HepG2 (cell line): ENCODE data around the gene SLC12A2. TPM values are rescaled to one million over a fixed set of nuclear protein-coding genes. Genes with fewer than 3 reads are reported as not detected.

Experiments
- ATF7-NPFF ChIP-seq: sonication (generic); formaldehyde crosslinking; IDR thresholded peaks from 2 replicates; pipeline ENCODE4 v1.8.1; 2023; ENCODE audit warnings: mild to moderate bottlenecking, low read depth, missing genetic modification reagents, moderate library complexity
- CEBPG ChIP-seq: IDR thresholded peaks from 2 replicates; pipeline ENCODE4 v1.6.1; 2016
- CHD2 ChIP-seq: IDR thresholded peaks from 2 replicates; pipeline ENCODE4 v1.6.1; 2011; ENCODE audit warnings: low read depth, low read length, improper control_type of control experiment
- GABPB1 ChIP-seq: IDR thresholded peaks from 2 replicates; pipeline ENCODE4 v1.6.1; 2016; ENCODE audit warnings: mild to moderate bottlenecking, missing genetic modification reagents, moderate library complexity, missing compliant biosample characterization
- HES4 ChIP-seq: sonication (generic); formaldehyde crosslinking; IDR thresholded peaks from 2 replicates; pipeline ENCODE4 v1.9.0; 2021; ENCODE audit warnings: mild to moderate bottlenecking, missing genetic modification reagents, borderline replicate concordance
- NFYC ChIP-seq: IDR thresholded peaks from 2 replicates; pipeline ENCODE4 v1.6.1; 2016; ENCODE audit warnings: missing genetic modification reagents, missing compliant biosample characterization
- NR2F1 ChIP-seq, 2 experiments: fragments of 450-650 bp in 1 of 2; formaldehyde crosslinking in 1 of 2; IDR thresholded peaks; 2 replicates each; pipeline versions ENCODE4 v1.5.0 to v1.6.1; 2016 to 2020; ENCODE audit warnings: mild to moderate bottlenecking in 1 of 2, missing compliant biosample characterization in 1 of 2, missing genetic modification reagents in 1 of 2, moderate library complexity in 1 of 2
- RBFOX2 ChIP-seq: fragments of 200-400 bp; formaldehyde crosslinking; IDR thresholded peaks from 2 replicates; pipeline ENCODE4 v1.6.1; 2017; ENCODE audit warnings: low read depth, mild to moderate bottlenecking, low read length
- RORA ChIP-seq: sonication (generic); formaldehyde crosslinking; IDR thresholded peaks from 2 replicates; pipeline ENCODE4 v1.5.0; 2020; ENCODE audit warnings: mild to moderate bottlenecking, missing genetic modification reagents, moderate library complexity
- SOX13 ChIP-seq, 3 experiments: fragments of 450-650 bp in 1 of 3; sonication (generic) in 1 of 3; formaldehyde crosslinking in 1 of 3; IDR thresholded peaks in 2 of 3; conservative IDR thresholded peaks in 1 of 3; 2 replicates each; pipeline versions ENCODE4 v1.5.0 to v1.6.1; 2016 to 2020; ENCODE audit warnings: antibody characterized with exemption in 1 of 3, mild to moderate bottlenecking in 1 of 3, missing compliant biosample characterization in 1 of 3, missing genetic modification reagents in 1 of 3, moderate library complexity in 1 of 3
- YEATS2 ChIP-seq: sonication (generic); formaldehyde crosslinking; IDR thresholded peaks from 2 replicates; pipeline ENCODE4 v1.4.0; 2020; ENCODE audit warnings: missing genetic modification reagents, borderline replicate concordance
- ZBTB8A ChIP-seq: sonication (generic); formaldehyde crosslinking; IDR thresholded peaks from 2 replicates; pipeline ENCODE4 v1.4.0; 2020; ENCODE audit warnings: mild to moderate bottlenecking, low read depth, missing genetic modification reagents, borderline replicate concordance
- ZFAT ChIP-seq: sonication (generic); formaldehyde crosslinking; conservative IDR thresholded peaks from 2 replicates; pipeline ENCODE4 v1.8.1; 2023; ENCODE audit warnings: missing genetic modification reagents, inconsistent platforms
- ZNF143 ChIP-seq: sonication (generic); formaldehyde crosslinking; IDR thresholded peaks from 2 replicates; pipeline ENCODE4 v1.4.0; 2020; ENCODE audit warnings: missing genetic modification reagents
- ZNF225 ChIP-seq: sonication (generic); formaldehyde crosslinking; IDR thresholded peaks from 2 replicates; pipeline ENCODE4 v1.4.0; 2020; ENCODE audit warnings: mild to moderate bottlenecking, missing genetic modification reagents
- ZNF547 ChIP-seq: sonication (generic); formaldehyde crosslinking; IDR thresholded peaks from 2 replicates; pipeline ENCODE4 v1.5.1; 2020; ENCODE audit warnings: mild to moderate bottlenecking, missing genetic modification reagents
- ZNF674 ChIP-seq: sonication (generic); formaldehyde crosslinking; IDR thresholded peaks from 2 replicates; pipeline ENCODE4 v1.5.0; 2020; ENCODE audit warnings: low read depth, mild to moderate bottlenecking, missing genetic modification reagents
- polyA plus RNA-seq, 8 experiments: library from polyadenylated mRNA; depleted of rRNA in 3 of 8; stranded (reverse) in 7 of 8; unstranded in 1 of 8; fragments of >200 nt; fragmentation: Illumina TruSeq in 4 of 8; extraction: Trizol in 4 of 8; gene quantifications; 2 replicates each; pipeline versions ENCODE4 v1.2.1 to v1.2.3, GENCODE V29; 2011 to 2016; ENCODE audit warnings: low read depth in 4 of 8, missing spikeins in 1 of 8, mixed read lengths in 1 of 8; ENCODE audit not compliant: insufficient read depth in 1 of 8
- total RNA-seq, 5 experiments: library from RNA; depleted of rRNA; stranded (reverse); fragments of >200 nt; fragmentation: Illumina TruSeq; extraction: Trizol; gene quantifications; 2 replicates each; pipeline ENCODE4 v1.2.3, GENCODE V29; 2016; ENCODE audit warnings: low read depth in 1 of 5
- TF ChIP-seq, protein P1 (sequence below): sonication (generic); formaldehyde crosslinking; IDR thresholded peaks from 2 replicates; pipeline ENCODE4 v1.4.0; 2020; ENCODE audit warnings: missing genetic modification reagents, mild to moderate bottlenecking, borderline replicate concordance
- TF ChIP-seq, protein P2 (sequence below): IDR thresholded peaks from 2 replicates; pipeline ENCODE4 v1.6.1; 2012; ENCODE audit warnings: low read depth, low read length, improper control_type of control experiment
- TF ChIP-seq, protein P3 (sequence below): sonication (generic); formaldehyde crosslinking; IDR thresholded peaks from 2 replicates; pipeline ENCODE4 v1.4.0; 2020; ENCODE audit warnings: missing genetic modification reagents; ENCODE audit errors: not compliant biosample characterization
- TF ChIP-seq, protein P4 (sequence below): sonication (generic); formaldehyde crosslinking; IDR thresholded peaks from 2 replicates; pipeline ENCODE4 v1.4.0; 2020; ENCODE audit warnings: missing genetic modification reagents

Gene SLC12A2
- total and polyA plus RNA-seq, 2 of the 13 experiments (the other 11 are each of a cell fraction or from before 2014, with no cell fraction given) = 4.0 to 9.7 TPM

DNA sequence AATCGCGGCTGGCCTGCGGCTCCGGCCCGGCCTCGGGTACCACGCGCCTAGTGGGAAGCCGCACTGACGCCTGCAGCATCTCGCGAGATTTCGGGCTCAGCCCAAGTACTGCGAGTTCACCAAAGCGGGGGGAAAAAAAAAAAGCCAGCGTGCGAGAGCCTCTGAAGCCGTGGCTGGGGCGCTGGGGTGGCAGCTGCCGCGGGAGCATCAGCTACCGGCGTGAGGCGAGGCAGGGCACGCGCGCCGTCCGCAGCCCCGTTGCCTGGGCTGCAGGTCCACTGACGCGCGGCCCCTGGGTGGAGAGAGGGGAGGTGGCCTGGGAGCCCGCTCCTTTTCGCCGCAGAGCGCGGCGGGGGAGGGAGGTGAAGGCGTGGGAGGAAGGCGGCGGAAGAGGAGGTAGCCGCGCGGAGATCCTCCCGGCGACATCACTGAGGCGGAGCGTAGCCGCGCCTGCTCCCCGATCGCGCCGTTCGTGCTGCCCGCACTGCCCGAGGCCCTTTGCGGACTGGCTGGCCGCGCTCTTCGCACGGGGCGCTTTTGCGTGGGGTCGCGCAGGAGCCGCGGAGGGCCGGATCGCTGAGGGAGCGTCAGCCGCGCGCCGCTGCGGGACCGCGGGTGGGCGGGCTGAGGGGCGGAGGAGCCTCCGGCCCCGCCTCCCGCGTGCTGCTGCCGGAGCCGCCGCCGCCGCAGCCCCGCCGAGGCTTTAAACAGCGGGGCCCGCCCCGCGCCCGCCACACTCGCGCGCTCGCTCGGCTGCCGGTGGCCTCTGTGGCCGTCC is at the start of gene SLC12A2 (continued):
- TF ChIP-seq, protein P1, sequence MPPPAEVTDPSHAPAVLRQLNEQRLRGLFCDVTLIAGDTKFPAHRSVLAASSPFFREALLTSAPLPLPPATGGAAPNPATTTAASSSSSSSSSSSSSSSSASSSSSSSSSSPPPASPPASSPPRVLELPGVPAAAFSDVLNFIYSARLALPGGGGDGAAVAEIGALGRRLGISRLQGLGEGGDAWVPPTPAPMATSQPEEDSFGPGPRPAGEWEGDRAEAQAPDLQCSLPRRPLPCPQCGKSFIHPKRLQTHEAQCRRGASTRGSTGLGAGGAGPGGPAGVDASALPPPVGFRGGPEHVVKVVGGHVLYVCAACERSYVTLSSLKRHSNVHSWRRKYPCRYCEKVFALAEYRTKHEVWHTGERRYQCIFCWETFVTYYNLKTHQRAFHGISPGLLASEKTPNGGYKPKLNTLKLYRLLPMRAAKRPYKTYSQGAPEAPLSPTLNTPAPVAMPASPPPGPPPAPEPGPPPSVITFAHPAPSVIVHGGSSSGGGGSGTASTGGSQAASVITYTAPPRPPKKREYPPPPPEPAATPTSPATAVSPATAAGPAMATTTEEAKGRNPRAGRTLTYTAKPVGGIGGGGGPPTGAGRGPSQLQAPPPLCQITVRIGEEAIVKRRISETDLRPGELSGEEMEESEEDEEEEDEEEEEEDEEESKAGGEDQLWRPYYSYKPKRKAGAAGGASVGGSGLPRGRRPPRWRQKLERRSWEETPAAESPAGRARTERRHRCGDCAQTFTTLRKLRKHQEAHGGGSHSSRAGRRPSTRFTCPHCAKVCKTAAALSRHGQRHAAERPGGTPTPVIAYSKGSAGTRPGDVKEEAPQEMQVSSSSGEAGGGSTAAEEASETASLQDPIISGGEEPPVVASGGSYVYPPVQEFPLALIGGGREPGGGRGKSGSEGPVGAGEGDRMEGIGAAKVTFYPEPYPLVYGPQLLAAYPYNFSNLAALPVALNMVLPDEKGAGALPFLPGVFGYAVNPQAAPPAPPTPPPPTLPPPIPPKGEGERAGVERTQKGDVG (CRISPR knock-in tag) = no peak; the same call in 1 of the 2 replicates
- TF ChIP-seq ZNF225 = 0 out of 2 replicates have a peak, but pooled peaks have one; percentile 34
- peak; percentile 84 for TF ChIP-seq RBFOX2
- TF ChIP-seq NFYC (CRISPR knock-in tag) = 0 out of 2 replicates have a peak, but pooled peaks have one; percentile 4
- no peak for TF ChIP-seq ZNF143 (CRISPR knock-in tag)
- no peak for TF ChIP-seq YEATS2 (CRISPR knock-in tag)
- no peak for TF ChIP-seq ZNF547
- TF ChIP-seq, protein P2, sequence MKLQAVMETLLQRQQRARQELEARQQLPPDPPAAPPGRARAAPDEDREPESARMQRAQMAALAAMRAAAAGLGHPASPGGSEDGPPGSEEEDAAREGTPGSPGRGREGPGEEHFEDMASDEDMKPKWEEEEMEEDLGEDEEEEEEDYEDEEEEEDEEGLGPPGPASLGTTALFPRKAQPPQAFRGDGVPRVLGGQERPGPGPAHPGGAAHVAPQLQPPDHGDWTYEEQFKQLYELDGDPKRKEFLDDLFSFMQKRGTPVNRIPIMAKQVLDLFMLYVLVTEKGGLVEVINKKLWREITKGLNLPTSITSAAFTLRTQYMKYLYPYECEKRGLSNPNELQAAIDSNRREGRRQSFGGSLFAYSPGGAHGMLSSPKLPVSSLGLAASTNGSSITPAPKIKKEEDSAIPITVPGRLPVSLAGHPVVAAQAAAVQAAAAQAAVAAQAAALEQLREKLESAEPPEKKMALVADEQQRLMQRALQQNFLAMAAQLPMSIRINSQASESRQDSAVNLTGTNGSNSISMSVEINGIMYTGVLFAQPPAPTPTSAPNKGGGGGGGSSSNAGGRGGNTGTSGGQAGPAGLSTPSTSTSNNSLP = no peak
- 0 out of 2 replicates have a peak, but pooled peaks have one; percentile 20 for TF ChIP-seq ZFAT (CRISPR knock-in tag)
- TF ChIP-seq ZBTB8A (CRISPR knock-in tag) = no peak
- TF ChIP-seq, protein P3, sequence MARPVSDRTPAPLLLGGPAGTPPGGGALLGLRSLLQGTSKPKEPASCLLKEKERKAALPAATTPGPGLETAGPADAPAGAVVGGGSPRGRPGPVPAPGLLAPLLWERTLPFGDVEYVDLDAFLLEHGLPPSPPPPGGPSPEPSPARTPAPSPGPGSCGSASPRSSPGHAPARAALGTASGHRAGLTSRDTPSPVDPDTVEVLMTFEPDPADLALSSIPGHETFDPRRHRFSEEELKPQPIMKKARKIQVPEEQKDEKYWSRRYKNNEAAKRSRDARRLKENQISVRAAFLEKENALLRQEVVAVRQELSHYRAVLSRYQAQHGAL = no peak
- no peak for TF ChIP-seq RORA (CRISPR knock-in tag)
- no peak for TF ChIP-seq NR2F1 (CRISPR knock-in tag; IDR thresholded peaks at IDR 0.05)
- TF ChIP-seq SOX13 (IDR thresholded peaks at IDR 0.05) = no peak
- TF ChIP-seq SOX13 (CRISPR knock-in tag; conservative IDR thresholded peaks at IDR 0.05 in 1 of 2, IDR thresholded peaks at IDR 0.05 in 1 of 2) = no peak
- TF ChIP-seq GABPB1 (CRISPR knock-in tag) = peak; percentile 83; the same call in 1 of the 2 replicates
- peak; percentile 42; the same call in 1 of the 2 replicates for TF ChIP-seq ATF7-NPFF
- no peak for TF ChIP-seq CEBPG (CRISPR knock-in tag)
- TF ChIP-seq CHD2 = peak; percentile 94
- 0 out of 2 replicates have a peak, but pooled peaks have one; percentile 39 for TF ChIP-seq ZNF674 (CRISPR knock-in tag)
- TF ChIP-seq, protein P4, sequence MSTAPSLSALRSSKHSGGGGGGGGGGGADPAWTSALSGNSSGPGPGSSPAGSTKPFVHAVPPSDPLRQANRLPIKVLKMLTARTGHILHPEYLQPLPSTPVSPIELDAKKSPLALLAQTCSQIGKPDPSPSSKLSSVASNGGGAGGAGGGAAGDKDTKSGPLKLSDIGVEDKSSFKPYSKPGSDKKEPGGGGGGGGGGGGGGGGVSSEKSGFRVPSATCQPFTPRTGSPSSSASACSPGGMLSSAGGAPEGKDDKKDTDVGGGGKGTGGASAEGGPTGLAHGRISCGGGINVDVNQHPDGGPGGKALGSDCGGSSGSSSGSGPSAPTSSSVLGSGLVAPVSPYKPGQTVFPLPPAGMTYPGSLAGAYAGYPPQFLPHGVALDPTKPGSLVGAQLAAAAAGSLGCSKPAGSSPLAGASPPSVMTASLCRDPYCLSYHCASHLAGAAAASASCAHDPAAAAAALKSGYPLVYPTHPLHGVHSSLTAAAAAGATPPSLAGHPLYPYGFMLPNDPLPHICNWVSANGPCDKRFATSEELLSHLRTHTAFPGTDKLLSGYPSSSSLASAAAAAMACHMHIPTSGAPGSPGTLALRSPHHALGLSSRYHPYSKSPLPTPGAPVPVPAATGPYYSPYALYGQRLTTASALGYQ (CRISPR knock-in tag) = no peak
- TF ChIP-seq HES4 = peak; percentile 49; the same call in 1 of the 2 replicates
